ENCODE results near the gene MTR.

Gene MTR

DNA sequence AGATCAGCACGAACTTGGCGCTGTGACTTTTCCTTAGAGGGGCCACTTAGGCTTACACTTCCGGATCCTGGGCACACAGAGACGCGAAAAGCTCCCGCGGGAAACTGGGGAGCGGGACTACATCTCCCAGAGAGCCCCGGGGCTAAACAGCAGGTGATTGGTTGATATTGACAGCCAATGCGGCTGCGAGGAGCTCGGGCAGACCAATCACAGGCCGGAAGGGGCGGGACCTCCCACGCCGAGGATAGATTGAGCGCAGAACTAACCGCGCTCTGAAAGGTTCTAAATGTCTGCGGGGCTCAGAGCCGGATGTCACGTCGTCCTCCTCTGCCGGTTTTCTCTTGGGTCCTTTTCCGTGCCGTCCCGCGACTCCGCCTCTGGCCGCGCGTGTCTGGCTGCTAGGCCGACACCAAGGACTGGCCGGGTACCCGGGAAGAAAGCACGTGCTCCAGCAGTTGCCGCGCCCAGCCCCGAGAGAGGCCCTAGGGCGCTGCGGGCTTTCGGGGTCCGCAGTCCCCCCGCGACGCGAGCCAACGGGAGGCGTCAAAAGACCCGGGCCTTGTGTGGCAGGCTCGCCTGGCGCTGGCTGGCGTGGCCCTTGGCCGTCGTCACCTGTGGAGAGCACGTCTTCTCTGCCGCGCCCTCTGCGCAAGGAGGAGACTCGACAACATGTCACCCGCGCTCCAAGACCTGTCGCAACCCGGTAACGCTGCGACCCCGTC lies at the start of gene MTR:
Gene MTR, plus strand, starts transcription at position 258 of the 722 bp plus-strand sequence. Its CDS starts 412 bp downstream, at position 670.
- DNase-seq (peak; percentile 96), ATAC-seq (replicated peaks) (peak; percentile 92 to 94)
- no peaks in the 10 kb centered on the region for H3K9me3 Mint-ChIP-seq
- peaks cover 2 to 3% of the 10 kb centered on the region in 2 donors for H3K36me3 Mint-ChIP-seq
- peak within 1 kb of the TSS; percentile 89 for H3K4me3 Mint-ChIP-seq
- peaks cover 3 to 14% of the 10 kb centered on the region in 2 donors for H3K27me3 Mint-ChIP-seq
- H3K27ac Mint-ChIP-seq = peak within 1 kb of the TSS; percentile 95
- peaks cover 20 to 26% of the 10 kb centered on the region in 2 donors for H3K4me1 Mint-ChIP-seq

DNA sequence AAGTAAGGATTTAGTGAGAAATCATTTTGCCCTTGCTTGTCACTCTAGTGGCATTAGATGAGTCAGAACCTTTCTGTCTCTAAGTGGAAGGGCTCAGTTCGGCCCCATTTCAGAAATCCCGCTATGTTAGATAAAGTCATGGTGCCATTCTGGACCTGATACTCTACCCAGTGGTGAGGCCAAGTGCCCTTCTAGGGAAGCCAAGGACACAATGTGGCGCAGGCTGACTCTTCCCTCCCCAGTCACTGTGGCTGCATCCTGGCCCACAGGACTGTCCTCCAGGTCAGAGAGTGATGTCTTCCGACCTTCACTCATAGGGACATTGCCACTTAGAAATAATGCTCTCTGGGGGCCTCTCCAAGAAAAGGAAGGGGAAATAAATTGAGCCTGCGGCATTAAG lies 48.3 kb upstream of the MTR start:
- H3K27ac Mint-ChIP-seq = no peak overlapping the region
- ATAC-seq (replicated peaks) (no peak), DNase-seq (no peak)
- H3K36me3 Mint-ChIP-seq = no peaks in the 10 kb centered on the region
- H3K4me1 Mint-ChIP-seq = no peaks in the 10 kb centered on the region
- H3K27me3 Mint-ChIP-seq = peaks cover 17 to 26% of the 10 kb centered on the region in 2 donors
- H3K4me3 Mint-ChIP-seq = no peak overlapping the region
- no peaks in the 10 kb centered on the region for H3K9me3 Mint-ChIP-seq

DNA sequence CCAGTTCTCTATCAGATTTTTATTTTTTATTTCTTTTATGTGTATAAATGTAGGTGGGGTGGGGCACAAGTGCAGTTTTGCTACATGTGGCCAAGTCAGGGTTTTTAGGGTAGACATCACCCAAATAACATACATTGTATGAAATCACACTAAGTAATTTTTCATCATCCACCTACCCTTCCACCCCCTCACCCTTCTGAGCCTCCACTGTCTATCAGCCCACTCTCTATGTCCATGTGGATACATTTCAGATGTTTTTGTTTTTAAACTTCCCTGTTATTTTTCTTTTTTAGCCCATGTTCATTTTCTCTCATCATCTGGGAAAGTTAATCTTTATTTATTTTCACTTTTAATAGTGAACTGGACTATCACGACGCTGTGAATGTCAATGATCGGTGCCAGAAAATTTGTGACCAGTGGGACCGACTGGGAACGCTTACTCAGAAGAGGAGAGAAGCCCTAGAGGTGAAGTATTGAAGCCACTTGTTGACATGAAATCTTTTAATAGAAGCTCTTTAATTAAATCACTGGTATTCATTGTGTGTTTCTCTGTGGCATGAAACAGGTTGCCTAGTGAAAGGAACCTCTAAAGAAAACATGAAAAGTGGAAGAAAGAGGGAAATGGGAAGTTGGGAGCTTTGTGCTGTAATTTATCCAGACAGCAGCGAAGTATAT lies 47.6 kb upstream of the MTR start:
- no peaks in the 10 kb centered on the region for H3K9me3 Mint-ChIP-seq
- H3K27me3 Mint-ChIP-seq = peaks cover 12 to 20% of the 10 kb centered on the region in 2 donors
- no peaks in the 10 kb centered on the region for H3K4me1 Mint-ChIP-seq
- no peak for ATAC-seq (replicated peaks)
- DNase-seq = no peak
- H3K27ac Mint-ChIP-seq = no peak overlapping the region
- no peaks in the 10 kb centered on the region for H3K36me3 Mint-ChIP-seq
- H3K4me3 Mint-ChIP-seq = no peak overlapping the region

DNA sequence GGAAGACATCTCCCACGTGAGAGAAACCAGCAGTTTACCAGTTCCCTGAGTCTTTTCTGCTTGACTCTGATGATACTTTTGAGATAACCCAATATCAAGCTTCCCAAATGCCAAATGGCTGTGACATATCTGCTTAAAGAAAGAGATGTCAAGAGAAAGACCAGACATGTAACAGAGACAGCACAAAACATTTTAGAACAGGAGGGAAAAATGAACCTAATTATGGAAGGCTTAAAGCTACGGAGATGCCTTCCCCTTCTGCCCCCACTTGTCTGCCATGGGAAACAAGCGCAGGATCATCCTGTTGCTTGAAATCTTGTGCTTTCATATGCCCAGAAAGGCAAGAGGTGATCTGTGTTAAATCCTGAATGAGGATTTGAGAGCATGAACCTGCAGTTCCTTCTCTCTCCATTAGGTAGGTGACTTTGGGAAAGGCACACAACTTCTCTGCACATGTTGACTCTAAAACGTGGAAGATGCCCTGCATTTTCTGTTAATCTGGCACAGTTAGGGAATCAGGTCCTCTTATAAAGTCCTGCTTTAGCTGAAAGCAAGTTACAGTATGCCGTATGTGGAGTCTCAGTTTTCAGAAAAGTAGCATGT lies 46.7 kb upstream of the MTR start:
- DNase-seq = no peak

DNA sequence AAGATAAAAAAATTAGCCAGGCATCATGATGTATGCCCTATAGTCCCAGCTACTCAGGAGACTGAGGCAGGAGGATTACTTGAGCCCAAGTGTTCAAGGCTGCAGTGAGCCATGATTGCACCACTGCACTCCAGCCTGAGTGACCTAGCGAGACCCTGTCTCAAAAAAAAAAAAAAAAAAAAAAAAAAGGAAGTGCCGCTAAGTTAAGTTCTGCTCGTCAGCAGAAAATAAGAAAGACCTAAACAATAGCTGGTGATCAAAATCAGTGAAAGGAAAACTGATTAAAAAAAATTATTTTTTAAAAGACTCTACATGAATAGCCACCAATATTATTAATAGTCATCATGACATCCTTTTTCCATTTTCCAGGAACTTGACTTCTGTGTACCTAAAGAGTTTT lies 44.2 kb upstream of the MTR start:
- Mint-ChIP-seq H3K27me3 (peaks cover 23% of the 10 kb centered on the region in 2 donors), H3K36me3 (no peaks in the 10 kb centered on the region), H3K9me3 (no peaks in the 10 kb centered on the region), H3K27ac (no peak overlapping the region), H3K4me3 (no peak overlapping the region), H3K4me1 (no peaks in the 10 kb centered on the region)
- ATAC-seq (replicated peaks) = no peak
- no peak for DNase-seq

More for the DNA sequence above, 46.7 kb upstream of the MTR start:
- H3K36me3 Mint-ChIP-seq = no peaks in the 10 kb centered on the region
- H3K4me3 Mint-ChIP-seq = no peak overlapping the region
- peaks cover 12 to 17% of the 10 kb centered on the region in 2 donors for H3K27me3 Mint-ChIP-seq
- no peak overlapping the region for H3K27ac Mint-ChIP-seq
- H3K9me3 Mint-ChIP-seq = no peaks in the 10 kb centered on the region
- no peak for ATAC-seq (replicated peaks)
- H3K4me1 Mint-ChIP-seq = no peaks in the 10 kb centered on the region

DNA sequence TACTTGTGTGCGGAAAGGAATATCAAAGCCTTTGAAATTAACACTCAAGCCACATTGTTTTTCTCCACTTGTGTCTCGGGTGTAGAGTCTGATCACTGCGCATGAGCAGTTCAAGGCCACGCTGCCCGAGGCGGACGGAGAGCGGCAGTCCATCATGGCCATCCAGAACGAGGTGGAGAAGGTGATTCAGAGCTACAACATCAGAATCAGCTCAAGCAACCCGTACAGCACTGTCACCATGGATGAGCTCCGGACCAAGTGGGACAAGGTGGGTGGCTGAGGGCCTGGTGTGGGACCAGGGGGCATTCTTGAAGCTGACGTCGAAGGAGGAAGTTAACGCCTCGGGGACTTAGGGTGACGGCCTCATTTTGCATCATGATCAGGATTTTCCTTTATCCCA lies 43.7 kb upstream of the MTR start:
- Mint-ChIP-seq H3K36me3 (no peaks in the 10 kb centered on the region), H3K27me3 (peaks cover 23% of the 10 kb centered on the region in 2 donors), H3K27ac (peak overlapping the region; percentile 20), H3K4me1 (no peaks in the 10 kb centered on the region), H3K9me3 (no peaks in the 10 kb centered on the region), H3K4me3 (no peak overlapping the region)
- DNase-seq (no peak), ATAC-seq (replicated peaks) (no peak)

DNA sequence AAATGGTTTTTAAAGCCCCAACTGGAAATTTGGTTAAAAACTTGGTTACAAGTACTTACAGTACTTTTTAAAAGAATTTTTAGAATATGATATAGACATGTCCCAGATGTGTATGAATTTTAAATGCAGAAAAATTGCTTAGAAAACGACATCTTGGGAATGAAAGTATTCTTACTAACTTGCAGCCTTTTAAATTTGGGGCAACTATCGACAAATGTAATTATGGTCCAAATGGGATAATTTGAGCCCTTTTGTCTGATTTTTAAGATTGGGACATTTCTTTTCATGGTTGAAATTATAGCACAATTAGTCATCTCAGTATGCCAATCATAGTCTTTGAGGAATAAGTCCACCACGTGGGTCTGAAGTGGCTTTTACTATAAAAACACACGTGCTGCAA lies 43.2 kb upstream of the MTR start:
- Mint-ChIP-seq H3K9me3 (no peaks in the 10 kb centered on the region), H3K36me3 (no peaks in the 10 kb centered on the region), H3K27ac (no peak overlapping the region), H3K27me3 (peaks cover 23% of the 10 kb centered on the region in 2 donors), H3K4me3 (no peak overlapping the region), H3K4me1 (no peaks in the 10 kb centered on the region)
- ATAC-seq (replicated peaks) (no peak), DNase-seq (no peak)

DNA sequence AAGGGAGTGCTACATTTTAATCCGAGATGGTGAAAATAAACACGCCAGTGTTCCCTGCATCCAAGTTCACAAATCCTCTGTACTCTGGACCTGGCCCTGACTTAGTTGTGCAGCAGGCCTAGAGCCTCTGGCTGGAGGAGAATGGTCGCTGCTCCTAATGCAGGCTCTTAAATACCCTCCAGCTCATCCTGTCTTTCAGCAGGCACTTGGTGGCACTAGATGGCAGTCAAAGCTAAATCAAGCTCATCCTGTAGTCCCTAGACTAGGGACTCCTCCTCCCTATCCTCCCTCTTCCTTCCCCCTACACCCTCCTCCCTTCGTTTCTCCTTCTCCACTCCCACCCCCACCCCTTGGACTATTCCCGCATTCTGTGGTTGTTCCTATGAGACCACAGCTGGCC lies 41.6 kb upstream of the MTR start:
- Mint-ChIP-seq H3K4me1 (no peaks in the 10 kb centered on the region), H3K4me3 (no peak overlapping the region), H3K36me3 (no peaks in the 10 kb centered on the region), H3K27me3 (peaks cover 11 to 16% of the 10 kb centered on the region in 2 donors), H3K27ac (no peak overlapping the region), H3K9me3 (no peaks in the 10 kb centered on the region)
- no peak for DNase-seq
- peak in 1 of 2 donors; percentile 48 for ATAC-seq (replicated peaks)

DNA sequence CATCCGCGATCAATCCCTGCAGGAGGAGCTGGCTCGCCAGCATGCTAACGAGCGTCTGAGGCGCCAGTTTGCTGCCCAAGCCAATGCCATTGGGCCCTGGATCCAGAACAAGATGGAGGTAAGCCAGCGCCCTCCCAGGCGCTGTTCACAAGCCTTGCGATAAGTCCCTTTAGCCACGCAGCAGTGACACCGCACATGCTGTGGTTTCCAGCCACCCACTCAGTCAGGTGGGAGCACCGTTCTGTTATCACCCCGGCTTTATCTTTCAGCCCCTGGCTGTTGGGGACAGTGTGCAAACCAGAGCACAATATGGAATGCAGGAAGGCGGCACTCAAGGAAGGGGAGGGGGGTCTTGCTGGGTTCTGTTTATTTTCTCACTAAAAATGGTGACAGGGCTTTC lies 41.1 kb upstream of the MTR start:
- Mint-ChIP-seq H3K9me3 (no peaks in the 10 kb centered on the region), H3K4me1 (no peaks in the 10 kb centered on the region), H3K27me3 (peaks cover 11 to 16% of the 10 kb centered on the region in 2 donors), H3K4me3 (no peak overlapping the region), H3K27ac (no peak overlapping the region), H3K36me3 (no peaks in the 10 kb centered on the region)
- ATAC-seq (replicated peaks) = no peak
- no peak for DNase-seq

DNA sequence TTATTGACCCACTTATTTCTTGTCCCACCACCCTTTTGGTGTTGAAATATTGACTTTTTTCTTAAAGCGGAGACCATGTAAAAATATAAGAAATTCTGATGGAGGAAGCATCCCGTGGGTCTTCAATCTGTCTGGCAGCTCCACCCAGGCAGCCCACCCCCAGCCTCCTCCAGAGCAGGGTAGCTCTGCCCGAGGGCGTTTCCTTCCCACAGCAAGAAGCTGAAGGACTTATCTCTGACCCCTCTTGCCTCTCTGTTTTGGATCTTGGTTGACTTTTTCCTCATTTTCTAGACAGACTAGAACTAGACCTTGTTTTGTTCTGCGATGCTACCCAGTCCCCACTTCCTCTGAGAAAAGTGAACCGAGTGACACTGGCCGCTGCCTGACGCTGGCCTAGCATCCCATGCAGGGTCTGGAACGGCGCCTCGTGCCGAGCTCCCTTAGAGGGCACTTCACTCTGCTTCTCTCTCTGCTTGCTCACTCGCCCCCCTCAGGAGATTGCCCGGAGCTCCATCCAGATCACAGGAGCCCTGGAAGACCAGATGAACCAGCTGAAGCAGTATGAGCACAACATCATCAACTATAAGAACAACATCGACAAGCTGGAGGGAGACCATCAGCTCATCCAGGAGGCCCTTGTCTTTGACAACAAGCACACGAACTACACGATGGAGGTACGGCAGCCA lies 40.4 kb upstream of the MTR start:
- H3K36me3 Mint-ChIP-seq = no peaks in the 10 kb centered on the region
- H3K27me3 Mint-ChIP-seq = peaks cover 11 to 16% of the 10 kb centered on the region in 2 donors
- peaks cover 2 to 6% of the 10 kb centered on the region in 2 donors for H3K4me1 Mint-ChIP-seq
- H3K4me3 Mint-ChIP-seq = no peak overlapping the region
- no peak for DNase-seq
- no peak overlapping the region for H3K27ac Mint-ChIP-seq
- no peaks in the 10 kb centered on the region for H3K9me3 Mint-ChIP-seq
- no peak for ATAC-seq (replicated peaks)

DNA sequence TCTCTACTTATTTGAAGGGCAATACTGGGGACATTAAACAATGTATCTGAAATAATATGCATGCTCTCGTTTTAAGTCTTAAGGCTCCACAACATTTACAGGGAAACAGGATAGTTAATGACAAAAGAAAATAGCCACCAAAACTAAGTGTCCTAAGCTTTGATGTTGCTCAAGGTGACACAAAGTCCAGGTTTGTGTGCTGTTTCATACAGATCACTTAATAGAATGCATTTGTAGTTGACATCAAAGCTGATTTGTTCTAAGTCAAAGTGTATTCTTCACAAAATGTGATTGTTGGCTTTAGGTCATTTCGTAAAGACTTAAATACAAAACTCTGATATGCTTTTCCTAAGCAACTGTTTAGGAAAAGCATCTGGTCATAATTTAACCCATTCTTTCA lies 37.5 kb upstream of the MTR start:
- Mint-ChIP-seq H3K27ac (no peak overlapping the region), H3K27me3 (peaks cover 6 to 16% of the 10 kb centered on the region in 2 donors)
- ATAC-seq (replicated peaks) = no peak

DNA sequence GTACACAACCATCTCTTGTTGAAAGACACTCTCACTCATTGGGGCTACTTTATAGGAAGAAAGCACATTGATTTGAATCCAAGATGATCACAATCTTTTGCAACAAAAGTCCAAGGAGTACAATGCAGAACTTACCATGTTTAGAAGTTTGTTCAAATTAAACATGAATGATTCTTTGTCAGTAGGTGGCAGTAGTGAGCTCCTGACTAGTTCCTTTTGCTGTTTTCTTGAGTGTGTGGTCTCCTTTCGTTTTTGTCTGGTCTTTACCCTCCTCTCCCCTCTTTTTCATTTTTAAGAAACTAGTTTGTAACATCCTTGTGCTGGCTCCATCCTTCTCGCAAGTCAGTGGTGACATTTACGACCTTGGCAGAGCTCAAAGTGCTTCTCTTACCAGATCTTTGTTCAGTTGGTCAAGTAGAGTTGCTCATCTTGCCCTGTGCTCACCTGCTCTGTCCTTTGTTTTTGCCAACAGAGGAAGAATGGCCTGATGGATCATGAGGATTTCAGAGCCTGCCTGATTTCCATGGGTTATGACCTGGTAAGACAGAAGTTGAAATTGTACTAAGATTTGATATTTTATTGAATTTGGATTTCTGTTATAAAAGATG lies 35.7 kb upstream of the MTR start:
- Mint-ChIP-seq H3K36me3 (no peaks in the 10 kb centered on the region), H3K27ac (no peak overlapping the region), H3K4me3 (no peak overlapping the region), H3K4me1 (peaks cover 3 to 6% of the 10 kb centered on the region in 2 donors), H3K27me3 (peaks cover 6 to 11% of the 10 kb centered on the region in 2 donors), H3K9me3 (no peaks in the 10 kb centered on the region)
- peak in 1 of 2 donors; percentile 39 for ATAC-seq (replicated peaks)
- DNase-seq = no peak

More for the DNA sequence above, 37.5 kb upstream of the MTR start:
- no peak for DNase-seq
- no peaks in the 10 kb centered on the region for H3K9me3 Mint-ChIP-seq
- H3K4me3 Mint-ChIP-seq = no peak overlapping the region
- no peaks in the 10 kb centered on the region for H3K36me3 Mint-ChIP-seq
- peaks cover 2 to 6% of the 10 kb centered on the region in 2 donors for H3K4me1 Mint-ChIP-seq

DNA sequence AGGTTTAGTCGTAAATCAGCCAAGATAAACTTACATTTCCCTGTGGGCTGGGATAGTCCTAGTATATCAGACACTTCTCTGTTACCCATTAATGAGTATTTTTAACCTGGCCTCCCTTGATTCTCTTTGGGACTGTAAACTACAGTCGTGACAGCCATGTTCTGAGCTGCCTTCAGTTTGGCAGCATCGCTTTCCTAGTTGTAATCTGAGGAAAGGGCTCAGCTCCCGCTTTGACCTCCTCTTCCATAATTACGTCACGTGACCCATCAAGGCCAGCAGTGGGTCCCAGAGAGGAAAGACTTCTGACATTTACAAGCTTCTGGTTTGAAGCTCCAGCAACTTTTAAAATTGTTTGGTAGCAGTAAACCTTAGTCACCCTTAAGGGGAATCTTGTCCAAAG lies 34.6 kb upstream of the MTR start:
- Mint-ChIP-seq H3K27ac (no peak overlapping the region), H3K27me3 (peaks cover 5 to 6% of the 10 kb centered on the region in 2 donors)
- no peak for ATAC-seq (replicated peaks)

DNA sequence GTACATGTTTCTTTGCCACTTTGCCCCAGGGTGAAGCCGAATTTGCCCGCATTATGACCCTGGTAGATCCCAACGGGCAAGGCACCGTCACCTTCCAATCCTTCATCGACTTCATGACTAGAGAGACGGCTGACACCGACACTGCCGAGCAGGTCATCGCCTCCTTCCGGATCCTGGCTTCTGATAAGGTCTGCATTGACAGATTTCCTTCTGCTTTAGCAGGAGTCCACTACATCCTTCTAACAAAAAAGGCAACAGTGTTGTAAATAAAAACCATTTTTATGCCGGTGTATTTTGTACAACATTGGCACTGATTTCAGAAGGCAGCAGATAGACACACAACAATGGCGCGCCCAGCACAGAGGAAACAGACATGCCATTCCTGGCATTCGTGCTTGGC lies 34.1 kb upstream of the MTR start:
- H3K9me3 Mint-ChIP-seq = no peaks in the 10 kb centered on the region
- no peaks in the 10 kb centered on the region for H3K36me3 Mint-ChIP-seq
- no peak overlapping the region for H3K4me3 Mint-ChIP-seq
- peaks cover 3 to 6% of the 10 kb centered on the region in 2 donors for H3K4me1 Mint-ChIP-seq
- H3K27ac Mint-ChIP-seq = no peak overlapping the region
- H3K27me3 Mint-ChIP-seq = peaks cover 9 to 10% of the 10 kb centered on the region in 2 donors
- DNase-seq (no peak), ATAC-seq (replicated peaks) (no peak)

More for the DNA sequence above, 34.6 kb upstream of the MTR start:
- DNase-seq = no peak
- peaks cover 3 to 6% of the 10 kb centered on the region in 2 donors for H3K4me1 Mint-ChIP-seq
- no peak overlapping the region for H3K4me3 Mint-ChIP-seq
- H3K9me3 Mint-ChIP-seq = no peaks in the 10 kb centered on the region
- H3K36me3 Mint-ChIP-seq = no peaks in the 10 kb centered on the region
